H1 (cell line): Measurements from ENCODE around the gene LIFR. TPM values are rescaled to one million over a fixed set of nuclear protein-coding genes. Genes with fewer than 3 reads are reported as not detected.

Source experiments
- CTCF ChIA-PET: fragments of 300-600 bp; sonication (Branson Sonifier 250); formaldehyde crosslinking; loops from one replicate; lab custom pipeline; 2021; ENCODE audit not compliant: partially characterized antibody; lab: Charles Lee
- POLR2A ChIA-PET: fragments of 300-600 bp; sonication (Branson Sonifier 250); formaldehyde crosslinking; loops from one replicate; lab custom pipeline; 2021; ENCODE audit warnings: inconsistent platforms; ENCODE audit not compliant: partially characterized antibody; lab: Charles Lee
- DNase-seq, 2 experiments: peaks; one replicate each; pipeline versions ENCODE4 v3.0.0 to v3.0.0-alpha.2; 2010 to 2022; ENCODE audit warnings: low spot score in 2 of 2, low read depth in 1 of 2, mixed read lengths in 1 of 2
- FAIRE-seq: peaks from 2 replicates; lab custom pipeline; 2011; peaks lifted over from hg19 to GRCh38; lab: Jason Lieb, UNC
- H2AFZ ChIP-seq: 2 replicates; pipeline ENCODE4 v1.8.1; 2012; ENCODE audit warnings: low read length, inconsistent platforms
- H2AK5ac ChIP-seq: 2 replicates; pipeline ENCODE4 v1.6.1; 2013; ENCODE audit warnings: low read depth, low read length
- H2BK120ac ChIP-seq: replicated peaks from 2 replicates; pipeline ENCODE3; 2013; ENCODE audit warnings: low read depth, low read length, inconsistent platforms
- H2BK12ac ChIP-seq: 2 replicates; pipeline ENCODE4 v1.6.1; 2013; ENCODE audit warnings: low read depth, low read length
- H2BK15ac ChIP-seq: 2 replicates; pipeline ENCODE4 v1.6.1; 2013; ENCODE audit warnings: low read length
- H2BK20ac ChIP-seq: 2 replicates; pipeline ENCODE4 v1.6.1; 2013; ENCODE audit warnings: low read length
- H2BK5ac ChIP-seq: 2 replicates; pipeline ENCODE4 v1.6.1; 2013; ENCODE audit warnings: low read depth, low read length
- H3K14ac ChIP-seq: 2 replicates; pipeline ENCODE4 v1.6.1; 2013; ENCODE audit warnings: inconsistent platforms; ENCODE audit not compliant: insufficient read length
- H3K18ac ChIP-seq: 2 replicates; pipeline ENCODE4 v1.6.1; 2013; ENCODE audit warnings: low read length; ENCODE audit errors: extremely low read depth
- H3K23ac ChIP-seq: 2 replicates; pipeline ENCODE4 v1.6.1; 2013; ENCODE audit warnings: inconsistent platforms; ENCODE audit not compliant: insufficient read length
- H3K23me2 ChIP-seq: 2 replicates; pipeline ENCODE4 v1.6.1; 2013; ENCODE audit warnings: low read depth, low read length
- H3K27ac ChIP-seq: 2 replicates; pipeline ENCODE4 v1.6.1; 2011; ENCODE audit warnings: low read depth, low read length, inconsistent platforms
- H3K27me3 ChIP-seq, 4 experiments: replicated peaks in 1 of 4; 1 replicate in 1 of 4; 2 replicates in 3 of 4; pipeline versions ENCODE4 v1.6.1 to v1.8.1; 2011 to 2013; ENCODE audit warnings: low read length in 3 of 4, mild to moderate bottlenecking in 3 of 4, inconsistent platforms in 2 of 4, mixed read lengths in 2 of 4, moderate library complexity in 1 of 4; ENCODE audit not compliant: control insufficient read depth in 3 of 4, insufficient read depth in 3 of 4; ENCODE audit errors: extremely low read depth in 1 of 4
- H3K36me3 ChIP-seq, 4 experiments: 2 replicates each; pipeline versions ENCODE4 v1.6.1 to v1.8.1; 2011 to 2013; ENCODE audit warnings: mild to moderate bottlenecking in 4 of 4, low read length in 3 of 4, moderate library complexity in 2 of 4, control low read depth in 1 of 4, inconsistent platforms in 1 of 4; ENCODE audit not compliant: insufficient read depth in 4 of 4, control insufficient read depth in 2 of 4
- H3K4ac ChIP-seq: replicated peaks from 2 replicates; pipeline ENCODE3; 2013; ENCODE audit warnings: low read length, low read depth, mixed read lengths, inconsistent platforms; ENCODE audit not compliant: insufficient read length
- H3K4me1 ChIP-seq, 4 experiments: replicated peaks in 1 of 4; 1 replicate in 1 of 4; 2 replicates in 3 of 4; pipeline versions ENCODE4 v1.6.1 to v1.8.1; 2011 to 2013; ENCODE audit warnings: low read length in 3 of 4, inconsistent platforms in 2 of 4, mixed read lengths in 1 of 4; ENCODE audit not compliant: insufficient read depth in 4 of 4, control insufficient read depth in 3 of 4
- H3K4me2 ChIP-seq, 2 experiments: 2 replicates each; pipeline versions ENCODE4 v1.6.1 to v1.8.1; 2011 to 2013; ENCODE audit warnings: low read depth in 2 of 2, low read length in 2 of 2, control low read depth in 1 of 2, inconsistent platforms in 1 of 2, mild to moderate bottlenecking in 1 of 2; ENCODE audit not compliant: insufficient read depth in 1 of 2
- H3K4me3 ChIP-seq, 4 experiments: fragments of 200-600, 300-600 bp in 1 of 4; sonication (generic), shearing (Covaris generic), sonication (Bioruptor Twin) in 1 of 4; 2 replicates each; pipeline versions ENCODE4 v1.5.1 to v1.8.1; 2011 to 2016; ENCODE audit warnings: low read length in 4 of 4, low read depth in 3 of 4, control low read depth in 2 of 4, inconsistent platforms in 2 of 4, mild to moderate bottlenecking in 2 of 4, mixed read lengths in 1 of 4, moderate library complexity in 1 of 4; ENCODE audit not compliant: insufficient read depth in 2 of 4; ENCODE audit errors: extremely low read depth in 1 of 4
- H3K56ac ChIP-seq: replicated peaks from 2 replicates; pipeline ENCODE3; 2013; ENCODE audit warnings: low read depth, mild to moderate bottlenecking, mixed read lengths, low read length, inconsistent platforms; ENCODE audit not compliant: insufficient read length
- H3K79me1 ChIP-seq: 2 replicates; pipeline ENCODE4 v1.6.1; 2013; ENCODE audit warnings: low read depth, low read length, control low read depth
- H3K79me2 ChIP-seq, 2 experiments: 2 replicates each; pipeline versions ENCODE4 v1.6.1 to v1.8.1; 2012 to 2013; ENCODE audit warnings: low read length in 2 of 2, mild to moderate bottlenecking in 2 of 2, inconsistent platforms in 1 of 2; ENCODE audit not compliant: insufficient read depth in 2 of 2, control insufficient read depth in 1 of 2
- H3K9ac ChIP-seq, 4 experiments: replicated peaks in 1 of 4; 1 replicate in 1 of 4; 2 replicates in 3 of 4; pipeline versions ENCODE4 v1.6.1 to v1.8.1; 2011 to 2013; ENCODE audit warnings: low read depth in 3 of 4, low read length in 3 of 4, control low read depth in 2 of 4, mild to moderate bottlenecking in 2 of 4, moderate library complexity in 2 of 4, inconsistent platforms in 1 of 4; ENCODE audit errors: extremely low read depth in 1 of 4
- H3K9me3 ChIP-seq, 2 experiments: 2 replicates each; pipeline versions ENCODE4 v1.6.1 to v1.8.1; 2012 to 2013; ENCODE audit warnings: mild to moderate bottlenecking in 2 of 2, moderate library complexity in 2 of 2, control low read depth in 1 of 2, inconsistent platforms in 1 of 2, low read depth in 1 of 2, low read length in 1 of 2, mixed read lengths in 1 of 2; ENCODE audit not compliant: insufficient read depth in 2 of 2
- H4K20me1 ChIP-seq, 2 experiments: replicated peaks in 1 of 2; 2 replicates each; pipeline versions ENCODE3 to v1.8.1; 2011 to 2013; ENCODE audit warnings: inconsistent platforms in 2 of 2, low read length in 2 of 2, mild to moderate bottlenecking in 1 of 2; ENCODE audit not compliant: insufficient read depth in 2 of 2, control insufficient read depth in 1 of 2
- H4K5ac ChIP-seq: 2 replicates; pipeline ENCODE4 v1.6.1; 2013; ENCODE audit warnings: low read length, low read depth, mixed read lengths, inconsistent platforms; ENCODE audit not compliant: insufficient read length
- H4K8ac ChIP-seq: 2 replicates; pipeline ENCODE4 v1.8.0; 2013; ENCODE audit warnings: mild to moderate bottlenecking, moderate library complexity, low read length, inconsistent platforms; ENCODE audit not compliant: insufficient read depth; ENCODE audit errors: extremely low read depth
- H4K91ac ChIP-seq: replicated peaks from 2 replicates; pipeline ENCODE3; 2013; ENCODE audit warnings: low read length, mixed read lengths, inconsistent platforms; ENCODE audit not compliant: insufficient read length
- ATF3 ChIP-seq: IDR thresholded peaks from 2 replicates; pipeline ENCODE4 v1.6.1; 2011; ENCODE audit warnings: low read depth, mild to moderate bottlenecking, low read length; ENCODE audit not compliant: insufficient read depth
- CHD2 ChIP-seq: IDR thresholded peaks from 2 replicates; pipeline ENCODE4 v1.6.1; 2012; ENCODE audit warnings: low read length, improper control_type of control experiment
- CTBP2 ChIP-seq: IDR thresholded peaks from 2 replicates; pipeline ENCODE4 v1.7.0; 2011; ENCODE audit warnings: borderline replicate concordance, mild to moderate bottlenecking, moderate library complexity, mixed read lengths, low read length; ENCODE audit not compliant: insufficient read depth, insufficient read length
- CTCF ChIP-seq, 3 experiments: IDR thresholded peaks; 1 replicate in 2 of 3; 2 replicates in 1 of 3; pipeline versions ENCODE4 v1.5.1 to v1.6.1; 2011; ENCODE audit warnings: low read length in 3 of 3, mild to moderate bottlenecking in 3 of 3, inconsistent platforms in 2 of 3, low read depth in 1 of 3, moderate library complexity in 1 of 3; ENCODE audit not compliant: insufficient read depth in 1 of 3; ENCODE audit errors: control extremely low read depth in 1 of 3
- GTF2F1 ChIP-seq: IDR thresholded peaks from 2 replicates; pipeline ENCODE4 v1.6.1; 2012; ENCODE audit warnings: low read depth, low read length, improper control_type of control experiment, borderline replicate concordance
- RBBP5 ChIP-seq: IDR thresholded peaks from 2 replicates; pipeline ENCODE4 v1.7.1; 2012; ENCODE audit warnings: low read depth, mild to moderate bottlenecking, inconsistent platforms, low read length, moderate library complexity, borderline replicate concordance
- SIN3A ChIP-seq, 2 experiments: IDR thresholded peaks in 1 of 2; conservative IDR thresholded peaks in 1 of 2; 2 replicates each; pipeline ENCODE4 v1.6.1; 2011 to 2012; ENCODE audit warnings: low read length in 2 of 2, improper control_type of control experiment in 1 of 2, low read depth in 1 of 2, mild to moderate bottlenecking in 1 of 2
- SP4 ChIP-seq: IDR thresholded peaks from 2 replicates; pipeline ENCODE4 v1.6.1; 2012; ENCODE audit warnings: low read length, inconsistent platforms
- SRF ChIP-seq: IDR thresholded peaks from 2 replicates; pipeline ENCODE4 v1.6.1; 2011; ENCODE audit warnings: mild to moderate bottlenecking, low read depth, low read length, moderate library complexity
- SUZ12 ChIP-seq: fragments of 200-600 bp; sonication (generic); IDR thresholded peaks from 2 replicates; pipeline ENCODE4 v1.6.1; 2012; ENCODE audit warnings: mild to moderate bottlenecking, inconsistent platforms, low read length, moderate library complexity, mixed read lengths
- TEAD4 ChIP-seq: IDR thresholded peaks from 2 replicates; pipeline ENCODE4 v1.6.1; 2012; ENCODE audit warnings: low read depth, low read length, inconsistent platforms, mixed read lengths
- WGBS, 2 experiments: shearing (Covaris generic) in 1 of 2; methylation state at CpG; one replicate each; pipeline versions ENCODE4 v1.1.6 to v1.1.7; 2013 to 2015; ENCODE audit warnings: low lambda C conversion rate in 2 of 2, mixed read lengths in 2 of 2, inconsistent platforms in 1 of 2, low coverage in 1 of 2, missing lambda C conversion rate in 1 of 2; ENCODE audit not compliant: insufficient replicate concordance in 2 of 2, insufficient coverage in 1 of 2, insufficient read length in 1 of 2; ENCODE audit errors: extremely low coverage in 1 of 2, missing lambda C conversion rate in 1 of 2; 5-methylcytosine and 5-hydroxymethylcytosine counted together
- polyA plus RNA-seq, 7 experiments: library from polyadenylated mRNA; depleted of rRNA in 3 of 7; stranded (reverse) in 5 of 7; unstranded in 2 of 7; fragments of >200 nt in 5 of 7; fragments of 200-250 nt in 2 of 7; gene quantifications; 1 replicate in 5 of 7; 2 replicates in 1 of 7; 4 replicates in 1 of 7; pipeline versions ENCODE4 v1.2.1 to v1.2.3, GENCODE V29; 2011 to 2013; ENCODE audit warnings: missing spikeins in 2 of 7, mixed read lengths in 2 of 7
- total RNA-seq: library from RNA; stranded (reverse); fragmentation: NEBNext Ultra II Directional; extraction: Animal tissue kit (Norgen Biotek cat#: 25700); gene quantifications from 2 replicates; pipeline ENCODE4 v1.2.1, GENCODE V29; 2021

Gene LIFR
- total and polyA plus RNA-seq, 2 of the 8 experiments (the other 6 are each of a cell fraction or from before 2014, with no cell fraction given): 2.0 to 18.9 TPM

GRCh38 chr5:38569180-38569579, 12.7 kb upstream of the LIFR start:
- Histone ChIP-seq H3K4me2 (no peak overlapping the region), H4K5ac (no peak overlapping the region), H3K79me1 (no peaks in the 10 kb centered on the region), H2BK5ac (no peak overlapping the region), H3K23ac (no peak overlapping the region), H2BK12ac (no peak overlapping the region), H3K9ac (no peak overlapping the region), H3K4me3 (no peak overlapping the region), H3K14ac (no peak overlapping the region), H4K20me1 (no peaks in the 10 kb centered on the region), H2AK5ac (no peak overlapping the region), H3K27me3 (no peaks in the 10 kb centered on the region), H2BK120ac (no peak overlapping the region), H3K36me3 (no peaks in the 10 kb centered on the region), H2BK15ac (no peak overlapping the region), H3K9me3 (no peaks in the 10 kb centered on the region), H4K8ac (no peak overlapping the region), H3K27ac (no peak overlapping the region), H2BK20ac (no peak overlapping the region), H4K91ac (no peak overlapping the region), H3K56ac (no peak overlapping the region), H3K23me2 (no peaks in the 10 kb centered on the region), H3K4me1 (no peaks in the 10 kb centered on the region), H3K18ac (no peak overlapping the region), H3K4ac (no peak overlapping the region), H3K79me2 (no peaks in the 10 kb centered on the region), H2AFZ (no peak overlapping the region)
- CTCF ChIA-PET: no interaction called here
- no peak for DNase-seq
- POLR2A ChIA-PET: no interaction called here
- FAIRE-seq: no peak
- TF ChIP-seq ATF3 (no peak), SP4 (no peak), GTF2F1 (no peak), CHD2 (no peak), SUZ12 (no peak), CTBP2 (no peak), SRF (no peak), CTCF (IDR thresholded peaks at IDR 0.05; ENCODE audit: control extremely low read depth in 1 of 3, insufficient read depth in 1 of 3, low read depth in 1 of 3, low read length in 3 of 3) (no peak), TEAD4 (no peak), SIN3A (conservative IDR thresholded peaks at IDR 0.05 in 1 of 2, IDR thresholded peaks at IDR 0.05 in 1 of 2; ENCODE audit: low read depth in 1 of 2, low read length in 2 of 2) (no peak), RBBP5 (no peak)
- 94% methylated on average over 3 of the region's 3 CpGs; no CpG with 5 or more reads in 1 of the 2 experiments for WGBS, 2 experiments
